Effector CD4-positive, alpha-beta T cell (primary cell): ENCODE data around the gene MCOLN1.

Source experiments
- DNase-seq: peaks from one replicate; pipeline ENCODE4 v3.0.0-alpha.2; 2020

MCOLN1 gene

GRCh38 chr19:7504684-7505083 is 17.7 kb upstream of the MCOLN1 start:
- no peak for DNase-seq

- DNase-seq = no peak
Observed at GRCh38 chr19:7505288-7505681, 17.1 kb upstream of the MCOLN1 start.

- DNase-seq = no peak
Observed at GRCh38 chr19:7505682-7506384, 16.6 kb upstream of the MCOLN1 start.

- DNase-seq = no peak
Observed at GRCh38 chr19:7506385-7507328, 15.8 kb upstream of the MCOLN1 start.

GRCh38 chr19:7507884-7508283 is 14.5 kb upstream of the MCOLN1 start:
- no peak for DNase-seq

GRCh38 chr19:7509625-7510024 is 12.8 kb upstream of the MCOLN1 start:
- DNase-seq = no peak

GRCh38 chr19:7512400-7512851 is 10.0 kb upstream of the MCOLN1 start:
- no peak for DNase-seq

GRCh38 chr19:7513809-7514642 is 8.4 kb upstream of the MCOLN1 start:
- DNase-seq = no peak

- no peak for DNase-seq
Observed at GRCh38 chr19:7515110-7515644, 7.2 kb upstream of the MCOLN1 start.

GRCh38 chr19:7515645-7516151 is 6.7 kb upstream of the MCOLN1 start, which contains the start of gene ZNF358:
ZNF358 (plus strand) TSS chr19:7516103; CDS start chr19:7519243, 3,140 bp downstream.
- no peak for DNase-seq

GRCh38 chr19:7516333-7516732 is 6.1 kb upstream of the MCOLN1 start:
- no peak for DNase-seq

- DNase-seq = no peak
Observed at GRCh38 chr19:7516878-7517277, 5.5 kb upstream of the MCOLN1 start.

- no peak for DNase-seq
Observed at GRCh38 chr19:7519361-7520130, 2.9 kb upstream of the MCOLN1 start.

- DNase-seq = no peak
Observed at GRCh38 chr19:7520131-7521051, 2.0 kb upstream of the MCOLN1 start.

- no peak for DNase-seq
Observed at GRCh38 chr19:7521551-7522071, 813 bp upstream of the MCOLN1 start.

- no peak for DNase-seq
Observed at GRCh38 chr19:7522923-7523667, 671 bp downstream of the MCOLN1 start.

GRCh38 chr19:7524523-7524922 is 2.1 kb downstream of the MCOLN1 start:
- DNase-seq = no peak

GRCh38 chr19:7524992-7525739 is 2.7 kb downstream of the MCOLN1 start:
- no peak for DNase-seq
